Astrocyte (in vitro differentiated cells and primary cell): ENCODE results near the gene GRM7.

ENCODE experiments used
- EZH2 ChIP-seq: IDR thresholded peaks from 2 replicates; pipeline ENCODE4 v1.6.1; 2012; ENCODE audit warnings: mild to moderate bottlenecking, low read length, inconsistent platforms; ENCODE audit not compliant: insufficient read depth
- TF ChIP-seq, protein P1 (sequence below): IDR thresholded peaks from 2 replicates; pipeline ENCODE4 v1.5.1; 2011; ENCODE audit warnings: low read depth, mild to moderate bottlenecking, inconsistent platforms, low read length, moderate library complexity; ENCODE audit not compliant: insufficient read depth

DNA sequence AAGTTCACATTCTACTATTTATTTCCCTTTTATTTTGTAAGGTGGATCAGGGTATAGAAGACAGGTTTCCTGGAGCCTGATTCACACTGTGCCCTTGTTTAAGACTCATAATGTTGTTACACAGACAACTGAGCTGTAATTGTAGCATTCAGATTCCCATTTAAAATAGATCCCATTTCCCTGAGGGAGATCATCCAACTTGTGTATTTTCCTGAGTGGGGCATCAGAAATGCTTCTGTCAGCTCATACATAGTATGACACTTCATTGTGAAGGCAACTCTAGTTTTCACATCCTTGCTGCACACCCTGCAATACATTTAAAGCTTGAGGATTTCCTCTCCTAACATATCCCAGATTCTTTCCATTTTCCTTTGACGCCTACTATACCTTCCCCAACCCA lies 659.7 kb downstream of the GRM7 start:
- TF ChIP-seq, protein P1, sequence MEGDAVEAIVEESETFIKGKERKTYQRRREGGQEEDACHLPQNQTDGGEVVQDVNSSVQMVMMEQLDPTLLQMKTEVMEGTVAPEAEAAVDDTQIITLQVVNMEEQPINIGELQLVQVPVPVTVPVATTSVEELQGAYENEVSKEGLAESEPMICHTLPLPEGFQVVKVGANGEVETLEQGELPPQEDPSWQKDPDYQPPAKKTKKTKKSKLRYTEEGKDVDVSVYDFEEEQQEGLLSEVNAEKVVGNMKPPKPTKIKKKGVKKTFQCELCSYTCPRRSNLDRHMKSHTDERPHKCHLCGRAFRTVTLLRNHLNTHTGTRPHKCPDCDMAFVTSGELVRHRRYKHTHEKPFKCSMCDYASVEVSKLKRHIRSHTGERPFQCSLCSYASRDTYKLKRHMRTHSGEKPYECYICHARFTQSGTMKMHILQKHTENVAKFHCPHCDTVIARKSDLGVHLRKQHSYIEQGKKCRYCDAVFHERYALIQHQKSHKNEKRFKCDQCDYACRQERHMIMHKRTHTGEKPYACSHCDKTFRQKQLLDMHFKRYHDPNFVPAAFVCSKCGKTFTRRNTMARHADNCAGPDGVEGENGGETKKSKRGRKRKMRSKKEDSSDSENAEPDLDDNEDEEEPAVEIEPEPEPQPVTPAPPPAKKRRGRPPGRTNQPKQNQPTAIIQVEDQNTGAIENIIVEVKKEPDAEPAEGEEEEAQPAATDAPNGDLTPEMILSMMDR, result no peak
- TF ChIP-seq EZH2, result no peak
